Sigmoid colon (tissue), 4 donors: ENCODE data around the gene C6orf89.
A peak's percentile ranks its signal among the peaks of the same experiment; 100 is the strongest.

ENCODE experiments used
- EP300 ChIP-seq, 4 donors: sonication (generic); formaldehyde crosslinking; IDR thresholded peaks; one replicate each; pipeline ENCODE4 v1.6.1; 2017; ENCODE audit warnings: antibody characterized with exemption in 4 of 4
- POLR2A ChIP-seq, 2 donors: fragments of 450-650 bp; IDR thresholded peaks; one replicate each; pipeline ENCODE4 v1.6.1; 2016; ENCODE audit warnings: antibody characterized with exemption in 2 of 2, mild to moderate bottlenecking in 2 of 2, moderate library complexity in 2 of 2
- POLR2AphosphoS5 ChIP-seq, 4 donors: sonication (generic); formaldehyde crosslinking; IDR thresholded peaks; one replicate each; pipeline ENCODE4 v1.6.1; 2017; ENCODE audit warnings: antibody characterized with exemption in 4 of 4
- TF ChIP-seq, protein P1 (sequence below), 4 experiments: fragments of 450-650 bp in 3 of 4; fragments of 200-600 bp in 1 of 4; IDR thresholded peaks; one replicate each; pipeline ENCODE4 v1.5.1; 2016 to 2019; ENCODE audit warnings: antibody characterized with exemption in 4 of 4, mild to moderate bottlenecking in 3 of 4, moderate library complexity in 2 of 4

DNA sequence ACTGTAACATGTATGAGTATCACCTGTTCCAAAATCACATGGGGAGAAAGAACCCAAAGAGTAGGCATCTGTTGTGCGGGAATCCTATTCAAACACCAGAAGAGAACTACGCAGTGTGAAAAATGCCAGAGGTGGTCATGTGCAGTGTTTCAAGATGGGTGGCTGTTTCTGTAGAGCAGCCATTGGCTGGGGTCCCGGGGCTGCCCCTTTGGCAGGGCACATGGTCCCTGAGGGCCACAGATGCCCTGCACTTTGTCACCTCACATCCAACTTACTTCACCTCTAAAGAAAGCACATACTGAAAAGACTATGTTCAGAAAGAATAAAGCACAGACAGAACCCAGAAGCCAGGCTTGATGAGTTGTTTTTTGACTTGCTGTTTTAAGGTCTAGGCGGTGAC lies 87.9 kb downstream of the C6orf89 start:
- TF ChIP-seq, protein P1, sequence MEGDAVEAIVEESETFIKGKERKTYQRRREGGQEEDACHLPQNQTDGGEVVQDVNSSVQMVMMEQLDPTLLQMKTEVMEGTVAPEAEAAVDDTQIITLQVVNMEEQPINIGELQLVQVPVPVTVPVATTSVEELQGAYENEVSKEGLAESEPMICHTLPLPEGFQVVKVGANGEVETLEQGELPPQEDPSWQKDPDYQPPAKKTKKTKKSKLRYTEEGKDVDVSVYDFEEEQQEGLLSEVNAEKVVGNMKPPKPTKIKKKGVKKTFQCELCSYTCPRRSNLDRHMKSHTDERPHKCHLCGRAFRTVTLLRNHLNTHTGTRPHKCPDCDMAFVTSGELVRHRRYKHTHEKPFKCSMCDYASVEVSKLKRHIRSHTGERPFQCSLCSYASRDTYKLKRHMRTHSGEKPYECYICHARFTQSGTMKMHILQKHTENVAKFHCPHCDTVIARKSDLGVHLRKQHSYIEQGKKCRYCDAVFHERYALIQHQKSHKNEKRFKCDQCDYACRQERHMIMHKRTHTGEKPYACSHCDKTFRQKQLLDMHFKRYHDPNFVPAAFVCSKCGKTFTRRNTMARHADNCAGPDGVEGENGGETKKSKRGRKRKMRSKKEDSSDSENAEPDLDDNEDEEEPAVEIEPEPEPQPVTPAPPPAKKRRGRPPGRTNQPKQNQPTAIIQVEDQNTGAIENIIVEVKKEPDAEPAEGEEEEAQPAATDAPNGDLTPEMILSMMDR (IDR thresholded peaks at IDR 0.05): no peak
- no peak for TF ChIP-seq POLR2A (IDR thresholded peaks at IDR 0.05)
- no peak for TF ChIP-seq EP300 (IDR thresholded peaks at IDR 0.05)
- peak in 1 of 4 donors; percentile 6 for TF ChIP-seq POLR2AphosphoS5 (IDR thresholded peaks at IDR 0.05)
